ENCODE measurements around the gene SLC5A6. TPM values are rescaled to one million over a fixed set of nuclear protein-coding genes. Genes with fewer than 3 reads are reported as not detected.

Gene SLC5A6
- total and polyA plus RNA-seq, 2 of the 8 experiments (the other 6 are each of a cell fraction or from before 2014, with no cell fraction given) = 118 to 183 TPM

- Histone ChIP-seq H3K79me2 (ENCODE audit: control insufficient read depth in 1 of 2, insufficient read depth in 2 of 2, low read length in 2 of 2) (peaks cover 0 to 18% of the 10 kb centered on the region in 2 experiments; a peak in 3 of 4 replicates), H3K23me2 (ENCODE audit: low read depth, low read length) (peaks cover 12% of the 10 kb centered on the region), H4K20me1 (replicated peaks in 1 of 2; ENCODE audit: control insufficient read depth in 1 of 2, insufficient read depth in 2 of 2, low read length in 2 of 2) (peaks cover 0 to 14% of the 10 kb centered on the region in 2 experiments), H3K27me3 (replicated peaks in 1 of 4; ENCODE audit: control insufficient read depth in 3 of 4, extremely low read depth in 1 of 4, insufficient read depth in 3 of 4, low read length in 3 of 4) (no peaks in the 10 kb centered on the region), H2AK5ac (ENCODE audit: low read depth, low read length) (no peak overlapping the region), H3K56ac (replicated peaks; ENCODE audit: insufficient read length, low read depth, low read length) (peak overlapping the region; percentile 43), H4K91ac (replicated peaks; ENCODE audit: insufficient read length, low read length) (peak overlapping the region; percentile 69), H2BK15ac (ENCODE audit: low read length) (no peak overlapping the region), H2BK120ac (replicated peaks; ENCODE audit: low read depth, low read length) (no peak overlapping the region), H2BK5ac (ENCODE audit: low read depth, low read length) (peak overlapping the region; percentile 80), H3K4me1 (replicated peaks in 1 of 4; ENCODE audit: control insufficient read depth in 3 of 4, insufficient read depth in 4 of 4, low read length in 3 of 4) (peaks cover 0 to under 1% (median 0%) of the 10 kb centered on the region in 4 experiments; a peak in 3 of 7 replicates), H3K36me3 (ENCODE audit: control insufficient read depth in 2 of 4, insufficient read depth in 4 of 4, low read length in 3 of 4) (peaks cover 19 to 54% (median 29%) of the 10 kb centered on the region in 4 experiments), H2AFZ (ENCODE audit: low read length) (peak overlapping the region; percentile 23; the same call in 1 of the 2 replicates), H3K4ac (replicated peaks; ENCODE audit: insufficient read length, low read depth, low read length) (peak overlapping the region; percentile 97), H3K23ac (ENCODE audit: insufficient read length) (no peak overlapping the region), H2BK12ac (ENCODE audit: low read depth, low read length) (peak overlapping the region; percentile 85; the same call in 1 of the 2 replicates), H3K79me1 (ENCODE audit: low read depth, low read length) (no peaks in the 10 kb centered on the region), H3K4me3 (ENCODE audit: extremely low read depth in 1 of 4, insufficient read depth in 2 of 4, low read depth in 3 of 4, low read length in 4 of 4) (peak overlapping the region; percentile 75 to 92 (median 83)), H4K5ac (ENCODE audit: insufficient read length, low read depth, low read length) (peak overlapping the region; percentile 49), H4K8ac (ENCODE audit: extremely low read depth, insufficient read depth, low read length) (peak overlapping the region; percentile 47), H3K18ac (ENCODE audit: extremely low read depth, low read length) (peak overlapping the region; percentile 89), H3K9ac (replicated peaks in 1 of 4; ENCODE audit: extremely low read depth in 1 of 4, low read depth in 3 of 4, low read length in 3 of 4) (peak overlapping the region; percentile 78 to 96 (median 88)), H3K9me3 (ENCODE audit: insufficient read depth in 2 of 2, low read depth in 1 of 2, low read length in 1 of 2) (no peaks in the 10 kb centered on the region), H3K4me2 (ENCODE audit: insufficient read depth in 1 of 2, low read depth in 2 of 2, low read length in 2 of 2) (peak overlapping the region; percentile 89 to 90), H2BK20ac (ENCODE audit: low read length) (no peak overlapping the region), H3K27ac (ENCODE audit: low read depth, low read length) (peak overlapping the region; percentile 76), H3K14ac (ENCODE audit: insufficient read length) (peak overlapping the region; percentile 95)
- POLR2A ChIA-PET (ENCODE audit: partially characterized antibody) = interaction anchor here (0.6 to 6.8 kb wide), 28 partner anchors 10 to 708 kb away, joined by 3 to 42 read pairs (median 4); partner anchors contain the start of genes KHK, PREB, SLC30A3 and TRIM54
- WGBS, 2 experiments (ENCODE audit: extremely low coverage in 1 of 2, insufficient coverage in 1 of 2, insufficient read length in 1 of 2, insufficient replicate concordance in 2 of 2, low coverage in 1 of 2, low lambda C conversion rate in 2 of 2, missing lambda C conversion rate in 1 of 2) = 4% methylated on average over 19 of the region's 48 CpGs; no CpG with 5 or more reads in 1 of the 2 experiments
- CTCF ChIA-PET (ENCODE audit: partially characterized antibody) = interaction anchor here (0.5 to 1.5 kb wide), 7 partner anchors 20 to 130 kb away, joined by 3 to 4 read pairs (median 3); no protein-coding TSS in a partner anchor
- FAIRE-seq (no peak), DNase-seq (ENCODE audit: low read depth in 1 of 2, low spot score in 2 of 2) (no peak)
- TF ChIP-seq FOSL1 (IDR thresholded peaks at IDR 0.05; ENCODE audit: insufficient read depth, low read depth, low read length) = no peak
- TF ChIP-seq ATF2 (IDR thresholded peaks at IDR 0.05; ENCODE audit: low read length) = no peak
- no peak for TF ChIP-seq ATF3 (IDR thresholded peaks at IDR 0.05; ENCODE audit: insufficient read depth, low read depth, low read length)
- TF ChIP-seq, protein P1, sequence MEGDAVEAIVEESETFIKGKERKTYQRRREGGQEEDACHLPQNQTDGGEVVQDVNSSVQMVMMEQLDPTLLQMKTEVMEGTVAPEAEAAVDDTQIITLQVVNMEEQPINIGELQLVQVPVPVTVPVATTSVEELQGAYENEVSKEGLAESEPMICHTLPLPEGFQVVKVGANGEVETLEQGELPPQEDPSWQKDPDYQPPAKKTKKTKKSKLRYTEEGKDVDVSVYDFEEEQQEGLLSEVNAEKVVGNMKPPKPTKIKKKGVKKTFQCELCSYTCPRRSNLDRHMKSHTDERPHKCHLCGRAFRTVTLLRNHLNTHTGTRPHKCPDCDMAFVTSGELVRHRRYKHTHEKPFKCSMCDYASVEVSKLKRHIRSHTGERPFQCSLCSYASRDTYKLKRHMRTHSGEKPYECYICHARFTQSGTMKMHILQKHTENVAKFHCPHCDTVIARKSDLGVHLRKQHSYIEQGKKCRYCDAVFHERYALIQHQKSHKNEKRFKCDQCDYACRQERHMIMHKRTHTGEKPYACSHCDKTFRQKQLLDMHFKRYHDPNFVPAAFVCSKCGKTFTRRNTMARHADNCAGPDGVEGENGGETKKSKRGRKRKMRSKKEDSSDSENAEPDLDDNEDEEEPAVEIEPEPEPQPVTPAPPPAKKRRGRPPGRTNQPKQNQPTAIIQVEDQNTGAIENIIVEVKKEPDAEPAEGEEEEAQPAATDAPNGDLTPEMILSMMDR (IDR thresholded peaks at IDR 0.05; ENCODE audit: control extremely low read depth in 1 of 3, insufficient read depth in 1 of 3, low read depth in 1 of 3, low read length in 3 of 3) = no peak
- TF ChIP-seq BACH1 (IDR thresholded peaks at IDR 0.05; ENCODE audit: low read length) = no peak
- TF ChIP-seq RBBP5 (IDR thresholded peaks at IDR 0.05; ENCODE audit: borderline replicate concordance, low read depth, low read length) = peak; percentile 0; the same call in 1 of the 2 replicates
These were observed 676 bp downstream of the SLC5A6 start for GRCh38 chr2:27211241-27211942.
